Prostate gland (tissue), 2 donors: ENCODE data around the gene PLXND1. TPM values are rescaled to one million over a fixed set of nuclear protein-coding genes. Genes with fewer than 3 reads are reported as not detected.
A peak's percentile ranks its signal among the peaks of the same experiment; 100 is the strongest.

Experiments
- DNase-seq: peaks from one replicate; pipeline ENCODE4 v3.0.0-alpha.2; 2019; ENCODE audit warnings: low spot score
- H3K27ac ChIP-seq, 2 donors: fragments of 200-600 bp; sonication (generic); 2 replicates each; pipeline ENCODE4 v1.5.1; 2017 to 2019
- H3K27me3 ChIP-seq: fragments of 200-600 bp; sonication (generic); replicated peaks from 2 replicates; pipeline ENCODE4 v1.5.1; 2019; ENCODE audit not compliant: insufficient read depth
- H3K36me3 ChIP-seq, 2 donors: fragments of 200-600 bp; sonication (generic); 1 replicate in 1 of 2; 2 replicates in 1 of 2; pipeline versions ENCODE4 v1.5.1 to v1.8.1; 2017 to 2019
- H3K4me1 ChIP-seq: fragments of 200-600 bp; sonication (generic); replicated peaks from 2 replicates; pipeline ENCODE4 v1.5.1; 2019
- H3K4me3 ChIP-seq, 2 donors: fragments of 200-600 bp; sonication (generic); 2 replicates each; pipeline ENCODE4 v1.5.1; 2017 to 2019
- H3K9me3 ChIP-seq: fragments of 200-600 bp; sonication (generic); 2 replicates; pipeline ENCODE4 v1.5.1; 2017
- POLR2A ChIP-seq: fragments of 450-650 bp; IDR thresholded peaks from one replicate; pipeline ENCODE4 v1.6.1; 2016; ENCODE audit warnings: antibody characterized with exemption, mild to moderate bottlenecking
- POLR2AphosphoS5 ChIP-seq: sonication (generic); formaldehyde crosslinking; IDR thresholded peaks from one replicate; pipeline ENCODE4 v1.6.1; 2017; ENCODE audit warnings: antibody characterized with exemption
- WGBS: methylation state at CpG from one replicate; pipeline ENCODE4 v1.1.5; 2018; 5-methylcytosine and 5-hydroxymethylcytosine counted together
- intact Hi-C: fragments of 100-400 bp; cut with DNase I; formaldehyde crosslinking; loops from one replicate; pipeline ENCODE4 v1.14.2; 2022
- total RNA-seq, 2 donors: library from RNA; depleted of rRNA; stranded (reverse); fragments of >200 nt; gene quantifications; one replicate each; pipeline ENCODE4 v1.1.0, GENCODE V29; 2016
- TF ChIP-seq, protein P1 (sequence below), 4 experiments: fragments of 200-600 bp in 2 of 4; fragments of 450-650 bp in 2 of 4; sonication (generic) in 2 of 4; IDR thresholded peaks; 1 replicate in 3 of 4; 2 replicates in 1 of 4; pipeline ENCODE4 v1.5.1; 2016 to 2019; ENCODE audit warnings: antibody characterized with exemption in 4 of 4, mild to moderate bottlenecking in 2 of 4, moderate library complexity in 2 of 4

Gene PLXND1
- total RNA-seq, 2 donors from 2014 or later: 19.7 to 83.6 TPM

- Histone ChIP-seq H3K4me1 (no peaks in the 10 kb centered on the region), H3K4me3 (no peak overlapping the region), H3K9me3 (no peaks in the 10 kb centered on the region), H3K36me3 (no peaks in the 10 kb centered on the region), H3K27ac (no peak overlapping the region), H3K27me3 (no peaks in the 10 kb centered on the region)
- TF ChIP-seq POLR2A (no peak), POLR2AphosphoS5 (no peak)
- TF ChIP-seq, protein P1, sequence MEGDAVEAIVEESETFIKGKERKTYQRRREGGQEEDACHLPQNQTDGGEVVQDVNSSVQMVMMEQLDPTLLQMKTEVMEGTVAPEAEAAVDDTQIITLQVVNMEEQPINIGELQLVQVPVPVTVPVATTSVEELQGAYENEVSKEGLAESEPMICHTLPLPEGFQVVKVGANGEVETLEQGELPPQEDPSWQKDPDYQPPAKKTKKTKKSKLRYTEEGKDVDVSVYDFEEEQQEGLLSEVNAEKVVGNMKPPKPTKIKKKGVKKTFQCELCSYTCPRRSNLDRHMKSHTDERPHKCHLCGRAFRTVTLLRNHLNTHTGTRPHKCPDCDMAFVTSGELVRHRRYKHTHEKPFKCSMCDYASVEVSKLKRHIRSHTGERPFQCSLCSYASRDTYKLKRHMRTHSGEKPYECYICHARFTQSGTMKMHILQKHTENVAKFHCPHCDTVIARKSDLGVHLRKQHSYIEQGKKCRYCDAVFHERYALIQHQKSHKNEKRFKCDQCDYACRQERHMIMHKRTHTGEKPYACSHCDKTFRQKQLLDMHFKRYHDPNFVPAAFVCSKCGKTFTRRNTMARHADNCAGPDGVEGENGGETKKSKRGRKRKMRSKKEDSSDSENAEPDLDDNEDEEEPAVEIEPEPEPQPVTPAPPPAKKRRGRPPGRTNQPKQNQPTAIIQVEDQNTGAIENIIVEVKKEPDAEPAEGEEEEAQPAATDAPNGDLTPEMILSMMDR (IDR thresholded peaks at IDR 0.05): no peak
- intact Hi-C loops: no loop called here
- no peak for DNase-seq
- 72% methylated on average over 8 of the region's 8 CpGs for WGBS
Observed at GRCh38 chr3:129615751-129616281, 9.3 kb upstream of the PLXND1 start.

GRCh38 chr3:129614927-129615363 lies 8.5 kb upstream of the PLXND1 start:
- no peak overlapping the region for H3K27ac ChIP-seq
- intact Hi-C loops: no loop called here
- H3K4me1 ChIP-seq: no peaks in the 10 kb centered on the region
- no peak overlapping the region for H3K4me3 ChIP-seq
- no peaks in the 10 kb centered on the region for H3K27me3 ChIP-seq
- no peaks in the 10 kb centered on the region for H3K36me3 ChIP-seq
- DNase-seq: no peak
- no peaks in the 10 kb centered on the region for H3K9me3 ChIP-seq
- 61% methylated on average over 5 of the region's 5 CpGs for WGBS
- TF ChIP-seq POLR2AphosphoS5 (peak; percentile 21), POLR2A (no peak)
- TF ChIP-seq, protein P1 (IDR thresholded peaks at IDR 0.05): no peak

DNA sequence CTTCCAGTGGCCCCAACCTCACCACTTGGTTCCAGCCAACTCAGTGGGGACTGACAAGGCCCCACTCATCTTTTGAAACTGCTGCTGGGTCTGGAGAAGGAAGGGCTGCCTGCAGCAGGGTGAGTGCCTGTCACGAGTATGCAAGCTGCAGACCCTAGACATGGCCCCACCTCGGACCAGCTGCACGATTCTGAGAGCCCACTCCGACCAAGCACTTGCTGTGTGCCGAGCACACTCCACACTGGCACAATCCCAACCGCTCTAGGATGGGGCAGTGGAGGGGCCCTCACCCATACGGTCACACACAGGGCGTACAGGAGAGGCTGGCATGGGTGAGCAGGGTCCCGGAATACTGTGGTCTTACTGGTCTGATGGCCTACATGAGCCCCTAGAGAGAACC lies 8.0 kb upstream of the PLXND1 start:
- Histone ChIP-seq H3K4me1 (no peaks in the 10 kb centered on the region), H3K27me3 (no peaks in the 10 kb centered on the region), H3K9me3 (no peaks in the 10 kb centered on the region), H3K27ac (no peak overlapping the region), H3K4me3 (no peak overlapping the region), H3K36me3 (no peaks in the 10 kb centered on the region)
- TF ChIP-seq POLR2A: no peak
- TF ChIP-seq, protein P1 (IDR thresholded peaks at IDR 0.05): no peak
- TF ChIP-seq POLR2AphosphoS5: no peak
- WGBS: 93% methylated on average over 9 of the region's 9 CpGs
- no peak for DNase-seq
- intact Hi-C loops: no loop called here

- no peaks in the 10 kb centered on the region for H3K9me3 ChIP-seq
- no peaks in the 10 kb centered on the region for H3K27me3 ChIP-seq
- no peaks in the 10 kb centered on the region for H3K36me3 ChIP-seq
- H3K27ac ChIP-seq: no peak overlapping the region
- intact Hi-C loops: no loop called here
- no peaks in the 10 kb centered on the region for H3K4me1 ChIP-seq
- no peak for TF ChIP-seq POLR2AphosphoS5
- TF ChIP-seq, protein P1 (IDR thresholded peaks at IDR 0.05): no peak
- TF ChIP-seq POLR2A: no peak
- H3K4me3 ChIP-seq: no peak overlapping the region
- DNase-seq: no peak
- WGBS: 89% methylated on average over 3 of the region's 3 CpGs
Observed at GRCh38 chr3:129613367-129613740, 6.9 kb upstream of the PLXND1 start.

- Histone ChIP-seq H3K4me1 (no peaks in the 10 kb centered on the region), H3K27ac (no peak overlapping the region)
- intact Hi-C loops: no loop called here
Observed at GRCh38 chr3:129612534-129613366, 6.3 kb upstream of the PLXND1 start.

More at GRCh38 chr3:129612534-129613366, 6.3 kb upstream of the PLXND1 start:
- Histone ChIP-seq H3K36me3 (no peaks in the 10 kb centered on the region), H3K4me3 (no peak overlapping the region), H3K27me3 (no peaks in the 10 kb centered on the region), H3K9me3 (no peaks in the 10 kb centered on the region)
- WGBS: 67% methylated on average over 16 of the region's 16 CpGs
- DNase-seq: no peak
- TF ChIP-seq POLR2A: no peak
- TF ChIP-seq POLR2AphosphoS5: no peak
- TF ChIP-seq, protein P1 (IDR thresholded peaks at IDR 0.05): no peak
